ENCODE results near the gene LACTB. TPM values are rescaled to one million over a fixed set of nuclear protein-coding genes. Genes with fewer than 3 reads are reported as not detected.
A peak's percentile ranks its signal among the peaks of the same experiment; 100 is the strongest.

LACTB gene
- total and polyA plus RNA-seq, 7 donors, result 7.2 to 32.4 (median 11.2) TPM

DNA sequence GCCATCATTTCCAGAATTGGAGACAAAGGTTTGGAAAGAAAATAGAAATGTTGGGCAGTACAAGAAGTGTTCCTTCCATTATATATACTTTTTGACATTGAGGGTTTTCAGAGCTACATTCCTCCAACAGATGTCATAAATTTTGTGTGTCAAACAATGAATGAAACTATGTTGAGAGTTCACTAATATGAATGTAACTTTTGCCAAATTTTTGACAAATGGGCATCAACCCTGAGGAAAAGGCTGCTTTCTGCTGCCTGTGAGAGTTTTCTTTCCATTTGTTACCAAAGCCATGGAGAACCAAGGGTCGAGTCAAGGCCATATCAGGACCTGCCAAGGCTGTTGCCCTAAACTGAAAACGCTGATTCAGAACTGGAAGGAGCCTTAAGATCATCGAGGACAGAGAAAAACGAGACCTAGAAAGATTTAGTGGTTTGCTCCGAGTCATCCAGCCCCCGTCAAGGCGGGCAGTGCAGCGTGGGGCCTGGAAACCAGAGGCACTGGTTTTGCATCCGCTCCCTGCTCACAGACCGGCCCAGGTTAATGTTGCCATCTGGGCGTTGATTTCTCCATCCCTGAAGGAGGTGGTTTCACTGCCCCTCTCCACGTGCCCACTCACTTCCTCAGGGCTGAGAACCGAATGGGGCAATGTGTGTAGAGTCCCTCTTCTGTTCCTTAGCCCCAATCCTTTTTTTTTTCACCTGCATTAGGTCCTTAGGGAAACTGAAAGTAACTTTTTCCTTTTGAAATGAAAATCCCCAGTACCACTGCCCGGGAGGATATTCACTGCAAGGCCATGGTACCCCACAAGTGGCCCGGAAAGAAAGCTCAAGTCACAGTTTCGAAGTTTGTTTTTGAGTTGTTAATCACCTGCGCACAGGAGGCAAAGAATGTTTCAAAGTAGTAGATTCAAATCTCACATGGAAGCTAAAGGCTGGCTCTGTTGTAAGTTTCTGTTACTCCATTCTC lies 46.4 kb upstream of the LACTB start:
- H3K4me1 ChIP-seq, result peaks cover 2 to 60% (median 34%) of the 10 kb centered on the region in 4 donors
- intact Hi-C loops (cut with DNase I), result no loop called here
- DNase-seq, result peak; percentile 81
- H3K27me3 ChIP-seq, result no peaks in the 10 kb centered on the region
- TF ChIP-seq EP300 (IDR thresholded peaks at IDR 0.05) (peak; percentile 27 to 79 (median 77)), POLR2A (IDR thresholded peaks at IDR 0.05) (no peak), POLR2AphosphoS5 (IDR thresholded peaks at IDR 0.05) (peak; percentile 83 to 96 (median 92))
- TF ChIP-seq, protein P1, sequence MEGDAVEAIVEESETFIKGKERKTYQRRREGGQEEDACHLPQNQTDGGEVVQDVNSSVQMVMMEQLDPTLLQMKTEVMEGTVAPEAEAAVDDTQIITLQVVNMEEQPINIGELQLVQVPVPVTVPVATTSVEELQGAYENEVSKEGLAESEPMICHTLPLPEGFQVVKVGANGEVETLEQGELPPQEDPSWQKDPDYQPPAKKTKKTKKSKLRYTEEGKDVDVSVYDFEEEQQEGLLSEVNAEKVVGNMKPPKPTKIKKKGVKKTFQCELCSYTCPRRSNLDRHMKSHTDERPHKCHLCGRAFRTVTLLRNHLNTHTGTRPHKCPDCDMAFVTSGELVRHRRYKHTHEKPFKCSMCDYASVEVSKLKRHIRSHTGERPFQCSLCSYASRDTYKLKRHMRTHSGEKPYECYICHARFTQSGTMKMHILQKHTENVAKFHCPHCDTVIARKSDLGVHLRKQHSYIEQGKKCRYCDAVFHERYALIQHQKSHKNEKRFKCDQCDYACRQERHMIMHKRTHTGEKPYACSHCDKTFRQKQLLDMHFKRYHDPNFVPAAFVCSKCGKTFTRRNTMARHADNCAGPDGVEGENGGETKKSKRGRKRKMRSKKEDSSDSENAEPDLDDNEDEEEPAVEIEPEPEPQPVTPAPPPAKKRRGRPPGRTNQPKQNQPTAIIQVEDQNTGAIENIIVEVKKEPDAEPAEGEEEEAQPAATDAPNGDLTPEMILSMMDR (IDR thresholded peaks at IDR 0.05), result no peak
- peaks cover 0 to 18% (median 8%) of the 10 kb centered on the region in 4 donors for H3K36me3 ChIP-seq
- H3K27ac ChIP-seq, result peak overlapping the region; percentile 73 to 99 (median 98)
- H3K9me3 ChIP-seq, result no peaks in the 10 kb centered on the region
- WGBS, 2 donors, result 75 to 82% methylated on average over 17 of the region's 17 CpGs
- H3K4me3 ChIP-seq, result peak overlapping the region in 3 of 4 donors; percentile 2 to 17 (median 2)

DNA sequence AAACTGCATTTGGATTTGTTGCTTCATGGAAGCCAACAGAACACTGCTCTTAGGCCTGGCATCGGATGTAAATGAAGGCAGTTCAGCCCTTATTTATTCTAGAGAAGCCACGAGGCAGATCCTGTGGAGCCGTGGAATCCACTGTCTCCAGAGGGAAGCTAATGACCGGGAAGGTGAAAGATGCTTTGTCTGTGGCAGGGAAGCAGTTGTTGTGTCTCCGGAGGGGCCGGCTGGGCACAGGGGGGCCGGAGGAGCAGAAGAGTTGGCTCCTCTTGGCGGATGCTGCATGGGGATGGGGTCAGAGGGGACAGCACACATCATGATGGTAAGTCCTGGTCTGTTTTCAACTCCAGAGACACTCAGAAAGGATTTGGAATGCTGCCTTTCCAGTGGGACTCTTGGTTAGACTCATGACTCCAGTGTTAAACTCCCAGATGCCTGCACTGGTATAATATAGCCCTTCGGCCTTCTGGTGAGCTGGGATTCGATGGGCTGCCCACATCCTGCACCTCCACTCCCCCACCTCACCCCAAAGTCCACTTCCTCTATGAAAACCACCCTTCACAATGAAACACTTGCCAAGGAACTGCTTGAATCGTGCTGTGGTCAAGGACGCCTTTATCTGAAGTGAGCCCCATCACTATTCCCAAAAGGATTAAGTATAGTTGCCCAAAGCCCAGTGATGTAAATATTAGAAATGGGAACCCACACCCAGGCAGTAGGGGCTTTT lies 45.5 kb upstream of the LACTB start:
- Histone ChIP-seq H3K27me3 (no peaks in the 10 kb centered on the region), H3K9me3 (no peaks in the 10 kb centered on the region), H3K4me3 (peak overlapping the region in 2 of 4 donors; percentile 2), H3K36me3 (peaks cover 0 to 10% (median 2%) of the 10 kb centered on the region in 4 donors), H3K27ac (peak overlapping the region; percentile 73 to 99 (median 98)), H3K4me1 (peaks cover 2 to 60% (median 41%) of the 10 kb centered on the region in 4 donors)
- WGBS, 2 donors, result 71 to 84% methylated on average over 12 of the region's 12 CpGs
- TF ChIP-seq, protein P1 (IDR thresholded peaks at IDR 0.05), result no peak
- TF ChIP-seq POLR2AphosphoS5 (IDR thresholded peaks at IDR 0.05) (no peak), EP300 (IDR thresholded peaks at IDR 0.05) (no peak), POLR2A (IDR thresholded peaks at IDR 0.05) (no peak)
- no peak for DNase-seq
- intact Hi-C loops (cut with DNase I), result no loop called here

DNA sequence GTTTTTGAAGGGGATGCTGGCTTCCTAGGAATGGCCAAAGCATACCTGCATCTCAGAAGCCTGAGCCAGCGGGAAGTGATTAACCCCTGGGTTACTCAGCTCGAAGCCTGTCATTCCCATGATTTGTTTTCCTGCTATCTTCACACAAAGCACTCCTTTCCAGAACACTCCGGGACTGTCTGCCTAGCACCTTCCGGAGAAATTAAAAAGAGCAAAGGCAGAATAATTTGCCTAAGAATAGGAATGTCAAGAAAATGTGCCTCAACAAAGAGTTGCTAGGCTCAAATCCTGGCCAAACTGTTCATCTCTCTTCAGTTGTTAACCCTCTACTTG lies 45.0 kb upstream of the LACTB start:
- H3K4me1 ChIP-seq, result peaks cover 2 to 56% (median 41%) of the 10 kb centered on the region in 4 donors
- H3K36me3 ChIP-seq, result peaks cover 0 to 5% (median 0%) of the 10 kb centered on the region in 4 donors
- intact Hi-C loops (cut with DNase I), result no loop called here
- H3K27ac ChIP-seq, result peak overlapping the region; percentile 73 to 99 (median 98)
- no peaks in the 10 kb centered on the region for H3K9me3 ChIP-seq
- no peak overlapping the region for H3K4me3 ChIP-seq
- WGBS, 2 donors, result 94 to 95% methylated on average over 4 of the region's 4 CpGs
- TF ChIP-seq POLR2A (IDR thresholded peaks at IDR 0.05) (no peak), POLR2AphosphoS5 (IDR thresholded peaks at IDR 0.05) (no peak), EP300 (IDR thresholded peaks at IDR 0.05) (no peak)
- no peaks in the 10 kb centered on the region for H3K27me3 ChIP-seq
- no peak for DNase-seq

DNA sequence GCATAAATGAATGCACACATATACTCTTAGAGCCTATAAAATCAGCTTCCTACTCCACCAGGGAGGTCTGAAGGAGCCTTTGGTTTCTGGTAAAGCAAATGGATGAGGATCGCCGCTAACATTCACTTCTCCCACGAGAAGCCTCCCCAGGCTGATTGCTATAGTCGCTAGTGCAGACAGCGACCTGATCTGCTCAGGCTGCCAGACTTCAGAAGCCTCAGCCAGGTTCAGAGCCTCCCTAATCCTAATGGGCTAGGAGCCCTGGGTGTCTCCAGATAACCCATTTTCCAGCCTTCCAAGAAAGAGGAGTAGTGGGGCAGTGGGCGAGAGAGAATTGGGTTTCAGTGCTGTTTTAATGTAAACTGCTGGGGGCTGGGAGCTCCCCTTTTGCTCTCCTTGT lies 43.7 kb upstream of the LACTB start:
- intact Hi-C loops (cut with DNase I), result no loop called here
- no peak for DNase-seq
- no peak for TF ChIP-seq EP300 (IDR thresholded peaks at IDR 0.05)
- TF ChIP-seq POLR2AphosphoS5 (IDR thresholded peaks at IDR 0.05), result no peak
- TF ChIP-seq, protein P1 (IDR thresholded peaks at IDR 0.05), result no peak
- no peak for TF ChIP-seq POLR2A (IDR thresholded peaks at IDR 0.05)
- Histone ChIP-seq H3K36me3 (no peaks in the 10 kb centered on the region), H3K4me1 (peaks cover 2 to 60% (median 48%) of the 10 kb centered on the region in 4 donors), H3K27ac (peak overlapping the region in 1 of 4 donors; percentile 97), H3K9me3 (no peaks in the 10 kb centered on the region), H3K4me3 (no peak overlapping the region), H3K27me3 (no peaks in the 10 kb centered on the region)
- 86 to 90% methylated on average over 6 of the region's 6 CpGs for WGBS, 2 donors
